Activated CD8-positive, alpha-beta T cell treated with anti-CD3 and anti-CD28 coated beads for 36 hours (primary cell): ENCODE data around the gene PTGER2. TPM values are rescaled to one million over a fixed set of nuclear protein-coding genes. Genes with fewer than 3 reads are reported as not detected.

Experiments used
- ATAC-seq: fragments of 200-7000 bp; cut with Tn5 transposase; one replicate; pipeline ENCODE4 v1.10.0; 2021; ENCODE audit warnings: mild to moderate bottlenecking, moderate library complexity
- CTCF ChIA-PET: fragments of 350-600 bp; sonication (Branson Sonifier 250); formaldehyde crosslinking; loops from one replicate; lab custom pipeline; 2021; ENCODE audit warnings: antibody characterized with exemption; lab: Charles Lee
- POLR2A ChIA-PET: fragments of 350-600 bp; sonication (Branson Sonifier 250); formaldehyde crosslinking; loops from one replicate; lab custom pipeline; 2021; ENCODE audit warnings: antibody characterized with exemption; lab: Charles Lee
- DNase-seq: peaks from one replicate; pipeline ENCODE4 v3.0.0-alpha.2; 2020
- H3K27ac Mint-ChIP-seq: one replicate; pipeline ENCODE4 v1.8.0; 2021; ENCODE audit warnings: mild to moderate bottlenecking, mixed read lengths
- H3K27me3 Mint-ChIP-seq: one replicate; pipeline ENCODE4 v1.8.0; 2021; ENCODE audit warnings: mixed read lengths
- H3K36me3 Mint-ChIP-seq: one replicate; pipeline ENCODE4 v1.8.0; 2021; ENCODE audit warnings: low read depth, mixed read lengths
- H3K4me1 Mint-ChIP-seq: one replicate; pipeline ENCODE4 v1.8.0; 2021; ENCODE audit warnings: low read depth, mixed read lengths
- H3K4me3 Mint-ChIP-seq: one replicate; pipeline ENCODE4 v1.8.0; 2021; ENCODE audit warnings: mild to moderate bottlenecking, moderate library complexity, mixed read lengths
- H3K9me3 Mint-ChIP-seq: one replicate; pipeline ENCODE4 v1.8.0; 2021; ENCODE audit warnings: mixed read lengths
- CTCF ChIP-seq: fragments of 200-600 bp; IDR thresholded peaks from one replicate; pipeline ENCODE4 v1.8.0; 2022; ENCODE audit warnings: antibody characterized with exemption, mild to moderate bottlenecking
- intact Hi-C: fragments of 100-400 bp; cut with micrococcal nuclease; formaldehyde crosslinking; loops from one replicate; pipeline ENCODE4 v1.10.0; 2022
- total RNA-seq, 2 experiments: library from RNA; stranded (reverse); gene quantifications; one replicate each; pipeline ENCODE4 v1.2.3, GENCODE V29; 2021

Gene PTGER2
- total RNA-seq, 2 experiments from 2014 or later, result 19.5 to 19.9 TPM

GRCh38 chr14:52299692-52300278 is 14.3 kb upstream of the PTGER2 start:
- intact Hi-C loops, result loop anchor here (2.0 kb wide), 1 partner anchor 173 kb away; no protein-coding TSS in a partner anchor
- peak; percentile 83 for TF ChIP-seq CTCF
- no peaks in the 10 kb centered on the region for H3K27me3 Mint-ChIP-seq
- peaks cover 16% of the 10 kb centered on the region for H3K4me1 Mint-ChIP-seq
- no peak overlapping the region for H3K4me3 Mint-ChIP-seq
- no peak overlapping the region for H3K27ac Mint-ChIP-seq
- CTCF ChIA-PET, result interaction anchor here (0.7 to 4.2 kb wide), 36 partner anchors 9 to 306 kb away, joined by 3 to 26 read pairs (median 4); partner anchors contain the start of gene PTGER2
- DNase-seq, result no peak
- peak; percentile 75 for ATAC-seq
- no peaks in the 10 kb centered on the region for H3K9me3 Mint-ChIP-seq
- POLR2A ChIA-PET, result interaction anchor here (0.6 to 1.9 kb wide), 3 partner anchors 9 to 734 kb away, joined by 3 to 4 read pairs (median 4); no protein-coding TSS in a partner anchor
- no peaks in the 10 kb centered on the region for H3K36me3 Mint-ChIP-seq

GRCh38 chr14:52303236-52303635 is 10.9 kb upstream of the PTGER2 start:
- intact Hi-C loops, result no loop called here
- no peak for ATAC-seq
- TF ChIP-seq CTCF, result no peak
- POLR2A ChIA-PET, result interaction anchor here (1.2 kb wide), 1 partner anchor 10 kb away, joined by 3 read pairs; no protein-coding TSS in a partner anchor
- CTCF ChIA-PET, result interaction anchor here (0.7 to 3.0 kb wide), 3 partner anchors 15 to 160 kb away, joined by 3 to 9 read pairs (median 3); no protein-coding TSS in a partner anchor
- no peak overlapping the region for H3K4me3 Mint-ChIP-seq
- DNase-seq, result no peak
- no peaks in the 10 kb centered on the region for H3K9me3 Mint-ChIP-seq
- H3K27me3 Mint-ChIP-seq, result no peaks in the 10 kb centered on the region
- H3K27ac Mint-ChIP-seq, result no peak overlapping the region
- peaks cover 27% of the 10 kb centered on the region for H3K4me1 Mint-ChIP-seq
- no peaks in the 10 kb centered on the region for H3K36me3 Mint-ChIP-seq

GRCh38 chr14:52304248-52304904 is 9.7 kb upstream of the PTGER2 start:
- ChIA-PET POLR2A (interaction anchor here (0.7 to 1.7 kb wide), 2 partner anchors 9 to 632 kb away, joined by 3 to 8 read pairs; partner anchors contain the start of gene PTGER2), CTCF (interaction anchor here (0.9 to 3.0 kb wide), 4 partner anchors 13 to 191 kb away, joined by 3 to 9 read pairs (median 3); no protein-coding TSS in a partner anchor)
- Mint-ChIP-seq H3K4me1 (peaks cover 30% of the 10 kb centered on the region), H3K9me3 (no peaks in the 10 kb centered on the region), H3K36me3 (no peaks in the 10 kb centered on the region), H3K4me3 (no peak overlapping the region), H3K27ac (no peak overlapping the region), H3K27me3 (no peaks in the 10 kb centered on the region)
- intact Hi-C loops, result no loop called here
- no peak for ATAC-seq
- no peak for TF ChIP-seq CTCF
- DNase-seq, result no peak

- no peaks in the 10 kb centered on the region for H3K27me3 Mint-ChIP-seq
- H3K4me1 Mint-ChIP-seq, result peaks cover 37% of the 10 kb centered on the region
- ChIA-PET CTCF (interaction anchor here (0.9 to 3.0 kb wide), 3 partner anchors 13 to 190 kb away, joined by 3 to 9 read pairs (median 3); no protein-coding TSS in a partner anchor), POLR2A (interaction anchor here (0.7 to 1.7 kb wide), 2 partner anchors 9 to 633 kb away, joined by 3 to 8 read pairs; partner anchors contain the start of gene PTGER2)
- no peak overlapping the region for H3K4me3 Mint-ChIP-seq
- H3K9me3 Mint-ChIP-seq, result no peaks in the 10 kb centered on the region
- H3K27ac Mint-ChIP-seq, result no peak overlapping the region
- no peak for TF ChIP-seq CTCF
- intact Hi-C loops, result no loop called here
- H3K36me3 Mint-ChIP-seq, result no peaks in the 10 kb centered on the region
- DNase-seq (no peak), ATAC-seq (no peak)
Observed at GRCh38 chr14:52305014-52305413, 9.1 kb upstream of the PTGER2 start.
